GM18858 (cell line): ENCODE data around the gene IMPACT.

Experiments used
- ATAC-seq: cut with Tn5 transposase; IDR thresholded peaks from one replicate; pipeline ENCODE4 v1.9.1; 2021; ENCODE audit not compliant: unreplicated experiment

IMPACT gene

GRCh38 chr18:24474406-24474805 lies 47.9 kb downstream of the IMPACT start:
- no peak for ATAC-seq

DNA sequence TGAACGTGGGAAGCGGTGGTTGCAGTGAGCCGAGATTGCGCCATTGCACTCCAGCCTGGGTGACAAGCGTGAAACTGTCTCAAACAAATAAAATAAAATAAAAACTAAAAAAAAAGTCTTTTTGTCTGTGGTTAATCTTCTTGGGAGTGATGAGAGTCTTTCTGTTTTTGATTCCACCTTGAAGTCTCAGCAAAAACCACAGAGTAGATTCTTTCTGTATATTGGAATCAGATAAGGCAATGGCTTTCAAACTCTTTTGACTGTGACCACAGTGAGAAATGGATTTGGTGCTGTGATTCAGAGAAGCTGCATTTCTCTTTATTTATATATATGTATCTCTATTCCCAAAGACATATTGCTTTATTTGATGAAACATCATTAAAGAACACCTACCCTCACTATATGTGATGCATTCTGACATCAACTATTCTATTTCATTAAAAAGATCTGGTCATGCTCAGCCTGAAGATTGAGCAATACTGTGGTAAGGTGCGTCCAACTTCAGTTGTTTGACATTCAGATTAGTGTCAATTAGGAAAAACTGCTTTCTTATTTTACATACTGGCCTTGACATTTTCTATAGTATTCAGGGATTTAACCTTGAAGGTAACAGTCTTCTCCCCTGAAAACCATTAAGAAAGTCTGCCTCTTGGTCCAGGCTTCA lies 49.6 kb downstream of the IMPACT start:
- no peak for ATAC-seq

GRCh38 chr18:24479371-24479770 lies 52.9 kb downstream of the IMPACT start:
- no peak for ATAC-seq

GRCh38 chr18:24482821-24483220 lies 56.4 kb downstream of the IMPACT start:
- ATAC-seq = no peak

GRCh38 chr18:24485681-24486080 lies 59.2 kb downstream of the IMPACT start:
- no peak for ATAC-seq

- no peak for ATAC-seq
Observed at GRCh38 chr18:24486684-24487083, 60.2 kb downstream of the IMPACT start.

DNA sequence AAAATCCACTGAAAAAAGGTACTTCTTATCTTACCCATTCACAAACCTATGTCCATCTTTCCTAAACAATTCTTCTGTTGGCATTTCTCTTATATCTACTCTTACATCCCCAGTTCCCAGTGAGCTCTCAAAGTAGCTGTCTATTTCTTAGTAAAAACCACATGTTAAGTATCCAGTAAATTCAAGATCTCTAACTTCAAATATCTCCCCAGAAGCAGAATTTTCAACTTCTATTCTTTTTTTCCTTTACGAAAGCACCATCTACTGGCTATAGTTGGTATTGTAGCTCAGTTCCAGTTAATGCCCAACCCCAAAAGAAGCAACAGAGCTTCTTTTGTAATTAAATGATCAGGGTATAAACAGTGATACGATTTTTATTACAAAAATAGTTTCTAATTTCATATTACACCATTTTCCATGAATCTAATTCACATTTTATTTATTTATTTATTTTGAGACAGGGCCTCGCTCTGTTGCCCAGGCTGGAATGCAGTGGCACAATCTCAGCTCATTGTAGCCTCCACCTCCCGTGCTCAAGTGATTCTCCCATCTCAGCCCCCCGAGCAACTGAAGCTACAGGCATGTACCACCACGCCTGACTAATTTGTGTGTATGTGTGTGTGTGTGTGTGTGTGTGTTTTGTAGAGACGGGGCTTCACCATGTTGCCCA lies 62.5 kb downstream of the IMPACT start:
- no peak for ATAC-seq

DNA sequence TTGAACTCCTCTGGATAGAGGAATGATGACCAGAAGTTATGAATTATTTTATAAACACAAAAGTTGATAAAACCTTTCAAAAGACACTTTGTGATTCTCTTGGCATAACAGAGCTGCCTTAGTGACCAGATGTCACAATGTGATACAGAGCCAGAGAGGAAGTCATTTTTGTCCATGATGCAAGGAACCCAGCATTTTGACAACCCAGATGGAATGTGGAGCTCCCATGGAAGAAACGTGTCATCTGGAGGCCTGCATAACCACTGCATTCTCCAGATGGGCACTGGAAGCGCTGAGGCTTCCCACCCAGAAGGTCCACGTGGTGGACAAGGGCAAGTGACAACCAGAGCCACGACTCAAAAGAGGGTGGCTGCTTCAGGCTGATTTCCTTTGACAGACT lies 64.1 kb downstream of the IMPACT start:
- no peak for ATAC-seq

- ATAC-seq = peak; percentile 78
Observed at GRCh38 chr18:24491927-24492834, 65.7 kb downstream of the IMPACT start.

DNA sequence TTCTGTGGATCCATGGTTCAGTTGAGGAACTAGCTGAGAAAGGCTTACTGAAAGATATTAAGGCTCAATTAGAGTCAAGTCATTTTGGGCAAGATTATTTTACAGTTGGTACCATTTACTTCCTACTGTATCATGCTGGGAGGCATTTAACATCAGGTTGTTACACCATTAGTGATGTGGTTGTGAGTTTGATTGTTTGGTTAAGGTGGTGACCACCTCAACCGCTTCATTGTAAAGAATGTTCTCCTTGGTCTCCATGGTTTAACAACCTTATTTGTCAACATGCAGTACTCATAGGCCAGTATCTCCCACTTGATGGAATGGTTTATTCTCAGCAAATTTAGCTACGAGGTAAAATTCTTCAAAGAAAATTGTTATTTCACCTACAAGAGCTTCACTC lies 68.1 kb downstream of the IMPACT start:
- ATAC-seq = no peak

- ATAC-seq = no peak
Observed at GRCh38 chr18:24497031-24497754, 70.7 kb downstream of the IMPACT start.

DNA sequence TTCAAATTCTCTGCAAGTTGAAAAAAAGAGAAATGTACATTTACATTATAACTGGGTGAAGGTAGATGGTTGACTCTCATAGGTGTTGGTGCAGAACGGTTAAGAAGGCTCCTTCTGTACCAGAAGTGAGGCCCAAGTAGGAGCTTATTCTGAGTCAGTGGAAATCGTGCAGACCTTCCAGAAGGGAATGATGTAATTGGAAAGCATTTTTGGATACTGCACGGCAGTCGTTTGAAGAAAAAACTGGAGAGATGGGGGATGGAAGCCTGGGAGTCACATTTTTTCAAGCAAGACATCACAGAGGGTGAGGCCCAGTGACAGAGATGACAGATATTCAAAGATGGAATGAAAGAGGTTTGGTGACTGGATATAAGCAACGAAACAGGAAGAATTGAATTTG lies 73.3 kb downstream of the IMPACT start:
- ATAC-seq = no peak

DNA sequence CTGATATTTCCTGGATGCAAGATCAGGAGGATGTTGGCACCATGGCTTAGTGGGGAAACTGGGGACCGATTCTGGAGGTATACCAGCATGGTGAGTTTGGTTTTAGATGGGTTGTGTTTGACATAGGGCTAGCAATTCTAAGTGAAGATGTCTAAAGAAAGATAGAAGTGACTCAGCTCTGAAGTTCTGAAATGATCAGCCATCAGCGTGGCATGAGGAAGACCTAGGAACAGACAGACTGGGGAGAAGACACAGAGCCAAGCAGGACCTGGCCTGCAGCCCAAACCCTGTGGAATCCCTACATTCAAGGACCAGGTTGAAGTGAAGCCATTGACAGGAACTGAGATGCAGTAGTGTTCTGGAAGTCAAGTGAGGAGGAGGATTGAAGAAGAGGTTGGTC lies 73.7 kb downstream of the IMPACT start:
- no peak for ATAC-seq

- no peak for ATAC-seq
Observed at GRCh38 chr18:24500766-24501165, 74.3 kb downstream of the IMPACT start.

- no peak for ATAC-seq
Observed at GRCh38 chr18:24502667-24503523, 76.4 kb downstream of the IMPACT start.
